Stomach smooth muscle (tissue), 2 donors: ENCODE results near the gene KIAA1549.

ENCODE experiments used
- H3K27ac ChIP-seq: one replicate; pipeline ENCODE4 v1.7.0; 2013; ENCODE audit warnings: mild to moderate bottlenecking, low read length, inconsistent platforms
- H3K27me3 ChIP-seq, 2 donors: one replicate each; pipeline ENCODE4 v1.7.0; 2013; ENCODE audit warnings: low read length in 2 of 2; ENCODE audit not compliant: insufficient read depth in 2 of 2, control insufficient read depth in 1 of 2
- H3K36me3 ChIP-seq, 2 donors: one replicate each; pipeline ENCODE4 v1.7.0; 2013; ENCODE audit warnings: low read length in 2 of 2; ENCODE audit not compliant: control insufficient read depth in 2 of 2, insufficient read depth in 2 of 2
- H3K4me1 ChIP-seq: one replicate; pipeline ENCODE4 v1.7.0; 2013; ENCODE audit warnings: low read length; ENCODE audit not compliant: control insufficient read depth, insufficient read depth
- H3K4me3 ChIP-seq, 2 donors: one replicate each; pipeline ENCODE4 v1.7.0; 2013; ENCODE audit warnings: low read length in 2 of 2
- H3K9ac ChIP-seq, 2 donors: one replicate each; pipeline ENCODE4 v1.7.0; 2013; ENCODE audit warnings: low read length in 2 of 2, mild to moderate bottlenecking in 1 of 2
- H3K9me3 ChIP-seq, 2 donors: one replicate each; pipeline ENCODE4 v1.7.0; 2013; ENCODE audit warnings: low read length in 2 of 2; ENCODE audit not compliant: control insufficient read depth in 2 of 2
- donor health status: healthy.
- donor health status: Pancreatic carcinoma.

Gene KIAA1549

GRCh38 chr7:138871065-138871813 lies 110.0 kb downstream of the KIAA1549 start:
- Histone ChIP-seq H3K27ac (no peak overlapping the region), H3K9ac (no peak overlapping the region), H3K4me1 (no peaks in the 10 kb centered on the region), H3K27me3 (no peaks in the 10 kb centered on the region), H3K4me3 (no peak overlapping the region), H3K9me3 (no peaks in the 10 kb centered on the region), H3K36me3 (peaks cover 0 to 6% of the 10 kb centered on the region in 2 donors)

GRCh38 chr7:138869353-138869752 lies 111.8 kb downstream of the KIAA1549 start:
- Histone ChIP-seq H3K36me3 (peaks cover 0 to 9% of the 10 kb centered on the region in 2 donors), H3K27ac (no peak overlapping the region), H3K4me3 (no peak overlapping the region)

GRCh38 chr7:138868711-138869110 lies 112.5 kb downstream of the KIAA1549 start:
- Histone ChIP-seq H3K27me3 (no peaks in the 10 kb centered on the region), H3K4me1 (no peaks in the 10 kb centered on the region), H3K27ac (no peak overlapping the region), H3K36me3 (peaks cover 0 to 9% of the 10 kb centered on the region in 2 donors), H3K4me3 (no peak overlapping the region), H3K9me3 (no peaks in the 10 kb centered on the region), H3K9ac (no peak overlapping the region)

More at GRCh38 chr7:138869353-138869752, 111.8 kb downstream of the KIAA1549 start:
- no peak overlapping the region for H3K9ac ChIP-seq
- H3K4me1 ChIP-seq = no peaks in the 10 kb centered on the region
- H3K27me3 ChIP-seq = no peaks in the 10 kb centered on the region
- H3K9me3 ChIP-seq = no peaks in the 10 kb centered on the region

GRCh38 chr7:138867744-138868143 lies 113.4 kb downstream of the KIAA1549 start:
- no peaks in the 10 kb centered on the region for H3K27me3 ChIP-seq
- no peak overlapping the region for H3K4me3 ChIP-seq
- H3K9me3 ChIP-seq = no peaks in the 10 kb centered on the region
- peaks cover 0 to 9% of the 10 kb centered on the region in 2 donors for H3K36me3 ChIP-seq
- H3K4me1 ChIP-seq = no peaks in the 10 kb centered on the region
- H3K9ac ChIP-seq = no peak overlapping the region
- H3K27ac ChIP-seq = no peak overlapping the region

- H3K4me1 ChIP-seq = no peaks in the 10 kb centered on the region
- no peak overlapping the region for H3K4me3 ChIP-seq
Observed at GRCh38 chr7:138866353-138866752, 114.8 kb downstream of the KIAA1549 start.

GRCh38 chr7:138865843-138866242 lies 115.3 kb downstream of the KIAA1549 start:
- no peaks in the 10 kb centered on the region for H3K27me3 ChIP-seq
- no peaks in the 10 kb centered on the region for H3K4me1 ChIP-seq

More at GRCh38 chr7:138866353-138866752, 114.8 kb downstream of the KIAA1549 start:
- Histone ChIP-seq H3K9me3 (no peaks in the 10 kb centered on the region), H3K9ac (no peak overlapping the region), H3K27me3 (no peaks in the 10 kb centered on the region), H3K36me3 (peaks cover 0 to 9% of the 10 kb centered on the region in 2 donors), H3K27ac (no peak overlapping the region)

GRCh38 chr7:138864667-138865066 lies 116.5 kb downstream of the KIAA1549 start:
- peaks cover 0 to 9% of the 10 kb centered on the region in 2 donors for H3K36me3 ChIP-seq
- H3K4me1 ChIP-seq = no peaks in the 10 kb centered on the region
- H3K9ac ChIP-seq = no peak overlapping the region
- no peaks in the 10 kb centered on the region for H3K27me3 ChIP-seq
- H3K4me3 ChIP-seq = no peak overlapping the region
- H3K27ac ChIP-seq = no peak overlapping the region
- H3K9me3 ChIP-seq = no peaks in the 10 kb centered on the region

More at GRCh38 chr7:138865843-138866242, 115.3 kb downstream of the KIAA1549 start:
- H3K27ac ChIP-seq = no peak overlapping the region
- no peak overlapping the region for H3K9ac ChIP-seq
- no peaks in the 10 kb centered on the region for H3K9me3 ChIP-seq
- H3K36me3 ChIP-seq = peaks cover 0 to 9% of the 10 kb centered on the region in 2 donors
- H3K4me3 ChIP-seq = no peak overlapping the region

GRCh38 chr7:138863931-138864330 lies 117.3 kb downstream of the KIAA1549 start:
- Histone ChIP-seq H3K9ac (no peak overlapping the region), H3K36me3 (peaks cover 0 to 7% of the 10 kb centered on the region in 2 donors), H3K27me3 (no peaks in the 10 kb centered on the region), H3K4me3 (no peak overlapping the region), H3K27ac (no peak overlapping the region), H3K4me1 (no peaks in the 10 kb centered on the region), H3K9me3 (no peaks in the 10 kb centered on the region)

- Histone ChIP-seq H3K4me1 (no peaks in the 10 kb centered on the region), H3K9ac (no peak overlapping the region), H3K4me3 (no peak overlapping the region)
Observed at GRCh38 chr7:138861051-138861450, 120.1 kb downstream of the KIAA1549 start.

GRCh38 chr7:138857728-138858127 lies 123.5 kb downstream of the KIAA1549 start:
- H3K4me1 ChIP-seq = no peaks in the 10 kb centered on the region
- H3K4me3 ChIP-seq = no peak overlapping the region
- H3K9ac ChIP-seq = no peak overlapping the region
- H3K36me3 ChIP-seq = no peaks in the 10 kb centered on the region
- no peaks in the 10 kb centered on the region for H3K9me3 ChIP-seq
- H3K27ac ChIP-seq = no peak overlapping the region
- no peaks in the 10 kb centered on the region for H3K27me3 ChIP-seq

More at GRCh38 chr7:138861051-138861450, 120.1 kb downstream of the KIAA1549 start:
- Histone ChIP-seq H3K9me3 (no peaks in the 10 kb centered on the region), H3K27ac (no peak overlapping the region), H3K27me3 (no peaks in the 10 kb centered on the region), H3K36me3 (peaks cover 0 to 2% of the 10 kb centered on the region in 2 donors)

- Histone ChIP-seq H3K4me1 (no peaks in the 10 kb centered on the region), H3K36me3 (peaks cover 0 to 3% of the 10 kb centered on the region in 2 donors), H3K27me3 (no peaks in the 10 kb centered on the region), H3K9ac (no peak overlapping the region), H3K27ac (no peak overlapping the region), H3K4me3 (no peak overlapping the region), H3K9me3 (no peaks in the 10 kb centered on the region)
Observed at GRCh38 chr7:138854115-138854645, 127.0 kb downstream of the KIAA1549 start.
